A204.1 (cell line): Measurements from ENCODE around the gene TANGO2.

ENCODE experiments used
- FAIRE-seq: peaks from 2 replicates; lab custom pipeline; 2012; peaks lifted over from hg19 to GRCh38; lab: Jason Lieb, UNC

Gene TANGO2

GRCh38 chr22:20027966-20028854 lies 7.3 kb downstream of the TANGO2 start:
- no peak for FAIRE-seq

- no peak for FAIRE-seq
These were observed 8.1 kb downstream of the TANGO2 start for GRCh38 chr22:20028855-20029549.

GRCh38 chr22:20029550-20030225 lies 8.8 kb downstream of the TANGO2 start:
- FAIRE-seq: no peak

- FAIRE-seq: no peak
These were observed 11.0 kb downstream of the TANGO2 start for GRCh38 chr22:20031732-20032406.

GRCh38 chr22:20032407-20032991 lies 11.6 kb downstream of the TANGO2 start:
- no peak for FAIRE-seq

GRCh38 chr22:20033045-20033706 lies 12.3 kb downstream of the TANGO2 start:
- FAIRE-seq: no peak

- FAIRE-seq: no peak
These were observed 13.2 kb downstream of the TANGO2 start for GRCh38 chr22:20034143-20034542.

GRCh38 chr22:20035375-20036083 lies 14.6 kb downstream of the TANGO2 start:
- no peak for FAIRE-seq

GRCh38 chr22:20036084-20036482 lies 15.2 kb downstream of the TANGO2 start:
- no peak for FAIRE-seq

GRCh38 chr22:20036535-20037392 lies 15.9 kb downstream of the TANGO2 start:
- FAIRE-seq: no peak

- no peak for FAIRE-seq
These were observed 16.5 kb downstream of the TANGO2 start for GRCh38 chr22:20037419-20037818.

- FAIRE-seq: no peak
These were observed 17.7 kb downstream of the TANGO2 start for GRCh38 chr22:20038574-20038973.

GRCh38 chr22:20039683-20040325 lies 18.9 kb downstream of the TANGO2 start:
- no peak for FAIRE-seq

- no peak for FAIRE-seq
These were observed 19.7 kb downstream of the TANGO2 start for GRCh38 chr22:20040327-20041200.

GRCh38 chr22:20043057-20043996 lies 22.4 kb downstream of the TANGO2 start:
- FAIRE-seq: no peak

GRCh38 chr22:20043997-20044342 lies 23.1 kb downstream of the TANGO2 start:
- FAIRE-seq: no peak

GRCh38 chr22:20044495-20045151 lies 23.7 kb downstream of the TANGO2 start:
- FAIRE-seq: no peak
